Cardiac muscle cell (in vitro differentiated cells and primary cell): ENCODE data around the gene IRAG1. TPM values are rescaled to one million over a fixed set of nuclear protein-coding genes. Genes with fewer than 3 reads are reported as not detected.

Experiments
- DNase-seq, 2 donors: peaks; one replicate each; pipeline versions ENCODE4 v3.0.0 to v3.0.0-alpha.2; 2010 to 2017; ENCODE audit warnings: low read depth in 1 of 2, low spot score in 1 of 2
- H3K27ac ChIP-seq: fragments of 200-600 bp; sonication (generic); 2 replicates; pipeline ENCODE4 v1.5.1; 2016
- H3K27me3 ChIP-seq: fragments of 200-600 bp; sonication (generic); 2 replicates; pipeline ENCODE4 v1.6.0; 2016; ENCODE audit warnings: control low read depth
- H3K36me3 ChIP-seq: fragments of 200-600 bp; sonication (generic); 2 replicates; pipeline ENCODE4 v1.5.1; 2016; ENCODE audit warnings: control low read depth
- H3K4me1 ChIP-seq: fragments of 200-600 bp; sonication (generic); 2 replicates; pipeline ENCODE4 v1.8.1; 2017; ENCODE audit warnings: low read depth, mild to moderate bottlenecking, mixed run types
- H3K4me3 ChIP-seq: fragments of 200-600 bp; sonication (generic); 2 replicates; pipeline ENCODE4 v1.5.1; 2016; ENCODE audit warnings: mild to moderate bottlenecking
- H3K9me3 ChIP-seq: fragments of 200-600 bp; sonication (generic); 2 replicates; pipeline ENCODE4 v1.5.1; 2017; ENCODE audit warnings: low read depth, mild to moderate bottlenecking, control low read depth
- CTCF ChIP-seq: IDR thresholded peaks from 2 replicates; pipeline ENCODE4 v1.5.1; 2012; ENCODE audit warnings: low read depth, mild to moderate bottlenecking, low read length
- polyA plus RNA-seq: library from polyadenylated mRNA; unstranded; fragments of >200 nt; fragmentation: Nextera tagmentation; extraction: Ambion mirVana; gene quantifications from 2 replicates; pipeline ENCODE4 v1.2.1, GENCODE V29; 2016
- total RNA-seq: library from RNA; depleted of rRNA; stranded (reverse); fragments of >200 nt; gene quantifications from 2 replicates; pipeline ENCODE4 v1.2.3, GENCODE V29; 2016

IRAG1 gene
- total and polyA plus RNA-seq, 2 experiments from 2014 or later: 3.1 to 7.3 TPM

- no peak for TF ChIP-seq CTCF
- peak in 1 of 2 donors; percentile 48 for DNase-seq
- Histone ChIP-seq H3K9me3 (no peaks in the 10 kb centered on the region), H3K27ac (no peak overlapping the region), H3K27me3 (no peaks in the 10 kb centered on the region), H3K36me3 (no peaks in the 10 kb centered on the region), H3K4me1 (no peaks in the 10 kb centered on the region), H3K4me3 (no peak overlapping the region)
Measured at GRCh38 chr11:10646005-10646404, 47.5 kb downstream of the IRAG1 start.

- Histone ChIP-seq H3K36me3 (no peaks in the 10 kb centered on the region), H3K4me1 (no peaks in the 10 kb centered on the region), H3K9me3 (no peaks in the 10 kb centered on the region), H3K27ac (no peak overlapping the region), H3K4me3 (no peak overlapping the region), H3K27me3 (no peaks in the 10 kb centered on the region)
- no peak for DNase-seq
- TF ChIP-seq CTCF: no peak
Measured at GRCh38 chr11:10645212-10645795, 48.3 kb downstream of the IRAG1 start.

Other genes starting within 250 kb of the IRAG1 start
- 3.3 and 13.0 TPM in 2 replicates for gene AMPD3, start 238.5 kb downstream of the IRAG1 start, total RNA-seq
- gene AMPD3, start 238.5 kb downstream of the IRAG1 start, polyA plus RNA-seq: 1.8 and 2.9 TPM in 2 replicates
- 12.4 and 14.9 TPM in 2 replicates for gene RNF141, start 152.6 kb downstream of the IRAG1 start, total RNA-seq
- gene RNF141, start 152.6 kb downstream of the IRAG1 start, polyA plus RNA-seq: 19.9 and 27.9 TPM in 2 replicates
- gene LYVE1, start 125.1 kb downstream of the IRAG1 start, total RNA-seq: not detected in 2 replicates
- gene LYVE1, start 125.1 kb downstream of the IRAG1 start, polyA plus RNA-seq: not detected in 2 replicates
- gene CTR9, start 57.5 kb upstream of the IRAG1 start, total RNA-seq: 19.7 and 23.2 TPM in 2 replicates
- gene CTR9, start 57.5 kb upstream of the IRAG1 start, polyA plus RNA-seq: 35.9 and 37.3 TPM in 2 replicates
- 384 and 462 TPM in 2 replicates for gene EIF4G2, start 115.2 kb upstream of the IRAG1 start, total RNA-seq
- gene EIF4G2, start 115.2 kb upstream of the IRAG1 start, polyA plus RNA-seq: 546 and 584 TPM in 2 replicates
- 36.2 and 37.7 TPM in 2 replicates for gene ZBED5, start 164.3 kb upstream of the IRAG1 start, total RNA-seq
- gene ZBED5, start 164.3 kb upstream of the IRAG1 start, polyA plus RNA-seq: 70.7 and 76.6 TPM in 2 replicates